ENCODE data around the gene MAPK1.
"Not testable (repeated sequence)": the region's sequence is repeated elsewhere in the genome, so short reads cannot be mapped to it uniquely, and the experiment has no call there.

MAPK1 gene

GRCh38 chr22:21796231-21796630 is 71.2 kb downstream of the MAPK1 start:
- Histone ChIP-seq H3K36me3 (ENCODE audit: control insufficient read depth in 5 of 5, insufficient read depth in 5 of 5, low read length in 5 of 5) (peaks cover 18 to 48% (median 36%) of the 10 kb centered on the region in 5 donors), H3K4me1 (ENCODE audit: control insufficient read depth in 5 of 5, insufficient read depth in 5 of 5, low read length in 5 of 5) (peaks cover 0 to 9% (median 0%) of the 10 kb centered on the region in 5 donors), H3K9ac (ENCODE audit: low read length in 5 of 5) (no peak overlapping the region), H3K27me3 (ENCODE audit: control insufficient read depth in 5 of 5, insufficient read depth in 4 of 5, low read length in 5 of 5) (no peaks in the 10 kb centered on the region), H3K27ac (ENCODE audit: low read depth, low read length) (no peak overlapping the region), H3K9me3 (ENCODE audit: control insufficient read depth in 5 of 5, low read length in 5 of 5) (no peaks in the 10 kb centered on the region), H3K4me3 (ENCODE audit: low read depth in 1 of 5, low read length in 5 of 5) (no peak overlapping the region)

- H3K27me3 ChIP-seq (ENCODE audit: control insufficient read depth in 5 of 5, insufficient read depth in 4 of 5, low read length in 5 of 5); H3K4me3 ChIP-seq (ENCODE audit: low read depth in 1 of 5, low read length in 5 of 5); H3K9ac ChIP-seq (ENCODE audit: low read length in 5 of 5); H3K4me1 ChIP-seq (ENCODE audit: control insufficient read depth in 5 of 5, insufficient read depth in 5 of 5, low read length in 5 of 5); H3K9me3 ChIP-seq (ENCODE audit: control insufficient read depth in 5 of 5, low read length in 5 of 5); H3K27ac ChIP-seq (ENCODE audit: low read depth, low read length): not testable (repeated sequence)
- H3K36me3 ChIP-seq (ENCODE audit: control insufficient read depth in 5 of 5, insufficient read depth in 5 of 5, low read length in 5 of 5): peaks cover 13 to 41% (median 29%) of the 10 kb centered on the region in 5 donors
These were observed 73.7 kb downstream of the MAPK1 start for GRCh38 chr22:21793716-21794115.

DNA sequence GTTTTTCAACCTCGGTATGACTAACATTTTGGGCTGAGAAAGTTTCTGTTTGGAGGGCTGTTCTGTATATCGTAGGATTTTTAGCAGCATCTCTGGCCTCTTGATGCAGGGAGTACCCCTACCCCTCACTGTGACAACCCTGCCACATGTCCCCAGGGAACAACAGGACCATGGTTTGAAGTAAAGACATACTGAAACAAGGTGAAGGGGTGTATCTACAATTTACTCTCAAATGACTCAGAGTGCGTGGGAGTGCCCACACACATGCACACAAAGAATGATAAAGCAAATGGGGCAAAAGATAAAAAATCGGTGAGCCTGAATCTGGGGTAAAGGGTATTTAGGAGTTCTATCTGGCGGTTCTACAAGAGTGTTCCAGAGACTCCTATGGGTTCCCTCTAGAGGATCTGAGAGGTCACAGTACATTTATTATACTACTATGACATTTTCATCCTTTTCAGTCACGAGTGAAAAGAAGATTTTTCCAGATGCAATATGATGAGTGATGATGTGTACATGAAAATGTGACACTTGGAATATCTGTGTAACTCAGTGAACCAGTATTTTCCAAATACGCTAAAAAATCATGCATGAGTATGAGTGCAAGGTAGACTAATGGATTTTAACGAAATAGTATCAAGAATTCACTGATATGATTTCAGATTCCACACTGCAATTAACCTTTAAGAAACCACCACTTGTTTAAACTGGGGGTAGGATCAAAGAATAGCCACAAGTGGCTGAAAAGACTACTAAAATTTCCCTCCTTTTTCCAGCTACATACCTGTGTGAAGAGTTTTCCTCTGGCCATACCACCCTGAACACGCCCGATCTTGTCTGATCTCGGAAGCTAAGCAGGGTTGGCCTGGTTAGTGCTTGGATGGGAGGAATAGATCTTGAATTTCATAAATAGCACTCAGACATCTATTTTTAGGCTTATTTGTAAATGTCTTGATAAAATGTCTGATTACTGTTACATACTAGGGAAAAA is 75.5 kb downstream of the MAPK1 start:
- Histone ChIP-seq H3K4me1 (ENCODE audit: control insufficient read depth in 5 of 5, insufficient read depth in 5 of 5, low read length in 5 of 5) (no peaks in the 10 kb centered on the region), H3K9ac (ENCODE audit: low read length in 5 of 5) (no peak overlapping the region), H3K36me3 (ENCODE audit: control insufficient read depth in 5 of 5, insufficient read depth in 5 of 5, low read length in 5 of 5) (peaks cover 18 to 45% (median 31%) of the 10 kb centered on the region in 5 donors), H3K27ac (ENCODE audit: low read depth, low read length) (no peak overlapping the region), H3K9me3 (ENCODE audit: control insufficient read depth in 5 of 5, low read length in 5 of 5) (no peaks in the 10 kb centered on the region), H3K4me3 (ENCODE audit: low read depth in 1 of 5, low read length in 5 of 5) (no peak overlapping the region), H3K27me3 (ENCODE audit: control insufficient read depth in 5 of 5, insufficient read depth in 4 of 5, low read length in 5 of 5) (no peaks in the 10 kb centered on the region)

GRCh38 chr22:21790849-21791610 is 76.4 kb downstream of the MAPK1 start:
- H3K9me3 ChIP-seq (ENCODE audit: control insufficient read depth in 5 of 5, low read length in 5 of 5); H3K27ac ChIP-seq (ENCODE audit: low read depth, low read length); H3K27me3 ChIP-seq (ENCODE audit: control insufficient read depth in 5 of 5, insufficient read depth in 4 of 5, low read length in 5 of 5); H3K4me3 ChIP-seq (ENCODE audit: low read depth in 1 of 5, low read length in 5 of 5); H3K4me1 ChIP-seq (ENCODE audit: control insufficient read depth in 5 of 5, insufficient read depth in 5 of 5, low read length in 5 of 5); H3K9ac ChIP-seq (ENCODE audit: low read length in 5 of 5): not testable (repeated sequence)
- H3K36me3 ChIP-seq (ENCODE audit: control insufficient read depth in 5 of 5, insufficient read depth in 5 of 5, low read length in 5 of 5): peaks cover 14 to 45% (median 33%) of the 10 kb centered on the region in 5 donors

DNA sequence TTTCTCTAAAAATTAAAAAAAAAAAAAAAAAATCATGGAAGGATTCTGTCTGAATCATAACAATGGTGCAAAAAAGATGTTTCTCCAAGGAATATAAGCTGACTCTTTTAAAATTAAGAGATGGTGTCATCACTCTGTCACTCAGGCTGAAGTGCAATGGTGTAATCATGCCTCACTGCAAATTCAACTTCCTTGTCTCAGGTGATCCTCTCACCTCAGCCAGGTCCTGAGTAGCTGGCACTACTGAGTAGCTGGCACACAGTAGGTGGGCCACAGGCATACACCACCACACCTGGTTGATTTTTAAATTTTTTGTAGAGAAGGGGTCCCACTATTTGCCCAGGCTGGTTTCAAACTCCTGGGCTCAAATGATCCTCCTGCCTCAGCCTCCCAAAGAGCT is 77.1 kb downstream of the MAPK1 start:
- no peaks in the 10 kb centered on the region for H3K9me3 ChIP-seq (ENCODE audit: control insufficient read depth in 5 of 5, low read length in 5 of 5)
- H3K27ac ChIP-seq (ENCODE audit: low read depth, low read length): no peak overlapping the region
- no peaks in the 10 kb centered on the region for H3K4me1 ChIP-seq (ENCODE audit: control insufficient read depth in 5 of 5, insufficient read depth in 5 of 5, low read length in 5 of 5)
- no peak overlapping the region for H3K9ac ChIP-seq (ENCODE audit: low read length in 5 of 5)
- no peaks in the 10 kb centered on the region for H3K27me3 ChIP-seq (ENCODE audit: control insufficient read depth in 5 of 5, insufficient read depth in 4 of 5, low read length in 5 of 5)
- H3K4me3 ChIP-seq (ENCODE audit: low read depth in 1 of 5, low read length in 5 of 5): no peak overlapping the region
- H3K36me3 ChIP-seq (ENCODE audit: control insufficient read depth in 5 of 5, insufficient read depth in 5 of 5, low read length in 5 of 5): peaks cover 14 to 43% (median 33%) of the 10 kb centered on the region in 5 donors

DNA sequence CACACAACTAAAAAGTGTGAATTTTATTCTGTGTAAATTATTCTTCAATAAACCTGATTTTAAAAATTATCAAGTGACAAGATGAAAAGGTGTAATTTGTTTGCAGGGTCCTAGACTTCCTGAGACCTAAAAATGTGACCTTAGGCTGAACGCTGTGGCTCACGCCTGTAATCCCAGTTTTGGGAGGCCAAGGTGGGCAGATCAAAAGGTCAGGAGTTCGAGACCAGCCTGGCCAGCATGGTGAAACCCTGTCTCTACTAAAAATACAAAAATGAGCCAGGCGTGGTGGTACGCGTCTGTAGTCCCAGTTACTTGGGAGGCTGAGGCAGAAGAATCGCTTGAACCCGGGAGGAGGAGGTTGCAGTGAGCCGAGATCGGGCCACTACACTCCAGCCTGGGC is 79.9 kb downstream of the MAPK1 start:
- not testable (repeated sequence) for H3K4me3 ChIP-seq (ENCODE audit: low read depth in 1 of 5, low read length in 5 of 5); H3K9me3 ChIP-seq (ENCODE audit: control insufficient read depth in 5 of 5, low read length in 5 of 5); H3K27me3 ChIP-seq (ENCODE audit: control insufficient read depth in 5 of 5, insufficient read depth in 4 of 5, low read length in 5 of 5); H3K9ac ChIP-seq (ENCODE audit: low read length in 5 of 5); H3K4me1 ChIP-seq (ENCODE audit: control insufficient read depth in 5 of 5, insufficient read depth in 5 of 5, low read length in 5 of 5); H3K27ac ChIP-seq (ENCODE audit: low read depth, low read length)
- peaks cover 14 to 53% (median 37%) of the 10 kb centered on the region in 5 donors for H3K36me3 ChIP-seq (ENCODE audit: control insufficient read depth in 5 of 5, insufficient read depth in 5 of 5, low read length in 5 of 5)

GRCh38 chr22:21780259-21780658 is 87.2 kb downstream of the MAPK1 start:
- no peak overlapping the region for H3K9ac ChIP-seq (ENCODE audit: low read length in 5 of 5)
- no peak overlapping the region for H3K27ac ChIP-seq (ENCODE audit: low read depth, low read length)
- H3K27me3 ChIP-seq (ENCODE audit: control insufficient read depth in 5 of 5, insufficient read depth in 4 of 5, low read length in 5 of 5): no peaks in the 10 kb centered on the region
- H3K9me3 ChIP-seq (ENCODE audit: control insufficient read depth in 5 of 5, low read length in 5 of 5): no peaks in the 10 kb centered on the region
- peaks cover 0 to 2% (median under 1%) of the 10 kb centered on the region in 5 donors for H3K4me1 ChIP-seq (ENCODE audit: control insufficient read depth in 5 of 5, insufficient read depth in 5 of 5, low read length in 5 of 5)
- H3K4me3 ChIP-seq (ENCODE audit: low read depth in 1 of 5, low read length in 5 of 5): no peak overlapping the region
- peaks cover 0 to 41% (median 28%) of the 10 kb centered on the region in 5 donors for H3K36me3 ChIP-seq (ENCODE audit: control insufficient read depth in 5 of 5, insufficient read depth in 5 of 5, low read length in 5 of 5)

DNA sequence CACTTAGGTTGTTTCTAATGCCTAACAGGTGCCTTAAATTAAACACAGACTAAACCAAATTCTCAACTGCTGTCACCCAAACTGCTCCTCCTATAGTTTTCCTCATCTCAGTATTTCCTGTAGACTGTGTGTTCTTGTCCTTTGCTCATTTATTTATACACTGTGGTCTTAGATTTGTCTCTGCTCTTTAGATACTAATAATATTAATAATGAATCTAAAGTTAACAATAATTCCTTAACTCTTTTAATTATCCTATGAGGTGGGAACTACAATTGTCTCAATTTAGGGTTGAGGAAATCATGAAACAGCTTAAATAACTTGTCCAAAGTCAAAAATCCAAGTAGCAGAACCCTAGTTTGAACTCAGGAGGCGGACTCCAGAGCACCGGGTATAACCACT is 88.0 kb downstream of the MAPK1 start:
- Histone ChIP-seq H3K4me3 (ENCODE audit: low read depth in 1 of 5, low read length in 5 of 5) (no peak overlapping the region), H3K27me3 (ENCODE audit: control insufficient read depth in 5 of 5, insufficient read depth in 4 of 5, low read length in 5 of 5) (no peaks in the 10 kb centered on the region), H3K36me3 (ENCODE audit: control insufficient read depth in 5 of 5, insufficient read depth in 5 of 5, low read length in 5 of 5) (peaks cover 0 to 33% (median 22%) of the 10 kb centered on the region in 5 donors), H3K27ac (ENCODE audit: low read depth, low read length) (no peak overlapping the region), H3K4me1 (ENCODE audit: control insufficient read depth in 5 of 5, insufficient read depth in 5 of 5, low read length in 5 of 5) (peaks cover 0 to 9% (median 6%) of the 10 kb centered on the region in 5 donors), H3K9me3 (ENCODE audit: control insufficient read depth in 5 of 5, low read length in 5 of 5) (no peaks in the 10 kb centered on the region), H3K9ac (ENCODE audit: low read length in 5 of 5) (no peak overlapping the region)

DNA sequence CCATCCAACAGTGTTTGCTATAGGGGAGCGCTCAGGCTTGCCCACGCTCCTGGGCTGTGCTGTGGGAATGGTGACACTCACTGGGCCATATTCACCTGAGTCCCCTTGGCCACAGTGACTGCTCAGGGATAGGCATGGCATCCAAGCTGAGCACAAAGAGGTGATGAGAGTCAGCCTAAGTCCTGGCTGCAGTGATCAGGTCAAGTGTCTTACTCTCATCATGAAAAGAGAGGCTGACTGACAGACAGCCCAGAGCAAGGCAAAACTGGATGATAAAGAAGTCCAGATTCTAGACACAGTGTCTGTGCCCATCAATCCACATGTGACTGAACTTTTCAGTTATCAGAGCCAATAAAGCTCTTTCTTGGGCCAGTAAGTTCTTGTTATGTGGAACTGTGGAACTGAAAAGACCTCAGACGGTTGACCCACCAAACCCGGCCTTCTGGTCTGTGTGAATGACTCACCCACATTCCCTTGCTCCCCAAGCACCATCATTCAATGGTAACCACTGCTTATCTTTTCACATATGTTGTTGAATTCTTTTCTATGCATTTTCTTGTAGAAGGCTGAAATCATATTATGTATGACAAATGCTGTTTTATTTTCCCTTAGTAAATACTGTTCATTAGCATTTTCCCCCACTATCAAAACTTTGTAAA is 88.6 kb downstream of the MAPK1 start:
- Histone ChIP-seq H3K27me3 (ENCODE audit: control insufficient read depth in 5 of 5, insufficient read depth in 4 of 5, low read length in 5 of 5) (no peaks in the 10 kb centered on the region), H3K27ac (ENCODE audit: low read depth, low read length) (no peak overlapping the region), H3K9me3 (ENCODE audit: control insufficient read depth in 5 of 5, low read length in 5 of 5) (no peaks in the 10 kb centered on the region), H3K4me3 (ENCODE audit: low read depth in 1 of 5, low read length in 5 of 5) (no peak overlapping the region), H3K4me1 (ENCODE audit: control insufficient read depth in 5 of 5, insufficient read depth in 5 of 5, low read length in 5 of 5) (peaks cover 0 to 9% (median 6%) of the 10 kb centered on the region in 5 donors), H3K9ac (ENCODE audit: low read length in 5 of 5) (no peak overlapping the region), H3K36me3 (ENCODE audit: control insufficient read depth in 5 of 5, insufficient read depth in 5 of 5, low read length in 5 of 5) (peaks cover 0 to 32% (median 22%) of the 10 kb centered on the region in 5 donors)

Data from subcutaneous abdominal adipose tissue (tissue), 5 donors.